Vagina (tissue), 2 donors: ENCODE data around the gene PCDH1.

Source experiments
- CTCF ChIP-seq, 3 experiments: fragments of 450-650 bp in 2 of 3; fragments of 200-600 bp in 1 of 3; sonication (generic) in 1 of 3; IDR thresholded peaks; one replicate each; pipeline ENCODE4 v1.5.1; 2017 to 2019; ENCODE audit warnings: antibody characterized with exemption in 3 of 3, mild to moderate bottlenecking in 2 of 3, moderate library complexity in 2 of 3
- POLR2A ChIP-seq, 2 donors: fragments of 450-650 bp; IDR thresholded peaks; one replicate each; pipeline ENCODE4 v1.6.1; 2017; ENCODE audit warnings: antibody characterized with exemption in 2 of 2, mild to moderate bottlenecking in 2 of 2, moderate library complexity in 2 of 2

GRCh38 chr5:141846031-141846430 is 32.2 kb downstream of the PCDH1 start:
- TF ChIP-seq POLR2A (IDR thresholded peaks at IDR 0.05) (no peak), CTCF (IDR thresholded peaks at IDR 0.05) (no peak)
